GM18526 (cell line): ENCODE data around the gene GPR157.

Experiments used
- POLR2A ChIP-seq: IDR thresholded peaks from 3 replicates; pipeline ENCODE4 v1.6.1; 2011; ENCODE audit not compliant: insufficient read length; ENCODE audit errors: extremely low read depth

The GPR157 gene

GRCh38 chr1:9128520-9129265 lies at the start of gene GPR157:
Gene GPR157 (minus strand): TSS chr1:9129102. CDS start chr1:9129027, 75 bp downstream.
- TF ChIP-seq POLR2A, result no peak

DNA sequence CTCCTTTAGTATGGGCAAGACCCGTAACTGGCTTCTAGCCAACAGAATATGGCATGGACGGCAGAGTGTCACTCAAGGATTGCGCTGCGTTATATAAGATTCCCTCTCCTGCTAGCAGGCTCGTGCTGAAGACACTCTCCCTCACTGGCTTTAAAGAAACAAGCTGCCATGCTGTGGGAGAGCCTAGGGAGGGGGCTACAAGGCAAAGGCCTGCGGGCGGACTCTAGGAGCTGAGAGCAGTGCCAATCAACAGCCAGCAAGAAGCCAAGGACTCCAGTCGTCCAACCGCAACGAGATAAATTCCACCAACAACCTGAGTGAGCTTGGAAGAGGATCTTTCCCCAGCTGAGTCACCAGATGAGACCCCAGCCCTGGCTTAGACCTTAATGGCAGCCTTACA lies 45.9 kb upstream of the GPR157 start:
- no peak for TF ChIP-seq POLR2A

GRCh38 chr1:9174243-9174642 lies 45.3 kb upstream of the GPR157 start:
- TF ChIP-seq POLR2A, result no peak

GRCh38 chr1:9169601-9170137 lies 40.8 kb upstream of the GPR157 start:
- TF ChIP-seq POLR2A, result no peak

DNA sequence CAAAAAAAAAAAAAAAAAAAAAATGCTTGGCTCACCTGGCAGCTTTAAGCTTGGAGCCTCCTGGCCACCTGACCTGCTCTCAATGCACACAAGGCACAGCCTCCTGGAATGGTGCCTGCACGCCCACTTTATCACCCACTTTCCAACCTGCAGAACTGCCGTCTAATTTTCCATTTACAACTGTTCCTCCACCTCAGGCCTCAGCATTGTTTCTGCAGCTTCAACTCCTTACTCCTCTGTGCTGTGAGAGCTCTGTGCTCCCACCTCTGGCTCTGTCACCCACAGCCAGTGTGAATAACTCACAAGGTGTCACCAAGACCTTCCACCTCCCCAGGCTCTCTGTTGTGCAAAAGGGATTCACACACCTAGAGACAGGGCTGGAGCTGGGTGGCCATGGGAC lies 38.7 kb upstream of the GPR157 start:
- TF ChIP-seq POLR2A, result no peak

DNA sequence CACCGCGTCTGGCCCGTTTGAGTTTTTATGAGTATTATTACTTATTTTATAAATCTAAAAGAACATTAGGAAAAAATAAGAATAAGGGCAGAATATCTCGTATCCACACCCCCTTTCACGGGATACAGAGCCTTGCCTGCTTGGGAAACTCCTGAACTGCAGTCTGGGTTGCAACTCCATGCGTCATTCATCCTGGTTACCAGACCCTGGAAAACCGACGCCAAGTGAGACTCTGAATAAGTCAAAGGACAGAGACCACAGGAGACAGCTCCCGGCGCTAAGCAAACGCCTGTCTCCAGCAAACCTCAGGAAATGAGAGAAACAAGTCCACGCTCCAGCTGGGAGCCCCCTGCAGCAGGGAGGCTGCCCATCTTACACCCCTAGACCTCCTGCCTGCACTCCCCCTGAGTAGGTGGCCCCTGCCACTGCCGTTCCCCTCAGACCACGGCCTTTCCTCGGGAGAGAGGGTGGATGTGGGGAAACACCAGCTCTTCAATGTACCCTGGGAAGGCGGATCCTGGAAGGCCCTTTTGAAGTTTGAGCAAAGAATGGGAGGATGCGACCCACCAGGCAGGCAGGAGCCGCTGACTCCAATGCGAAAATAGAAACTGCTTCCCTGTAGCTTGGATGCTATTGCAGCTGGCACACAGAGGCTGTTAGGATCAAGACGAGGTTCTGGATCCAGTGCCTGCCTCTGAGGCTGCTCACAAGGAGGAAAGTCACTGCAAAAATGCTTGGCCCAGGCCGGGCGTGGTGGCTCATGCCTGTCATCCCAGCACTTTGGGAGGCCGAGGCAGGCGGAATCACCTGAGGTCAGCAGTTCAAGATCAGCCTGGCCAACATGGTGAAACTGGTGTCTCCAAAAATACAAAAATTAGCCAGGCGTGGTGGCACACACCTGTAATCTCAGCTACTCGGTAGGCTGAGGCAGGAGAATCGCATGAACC lies 37.7 kb upstream of the GPR157 start:
- no peak for TF ChIP-seq POLR2A

GRCh38 chr1:9165396-9165795 lies 36.5 kb upstream of the GPR157 start:
- TF ChIP-seq POLR2A, result no peak

- no peak for TF ChIP-seq POLR2A
These were observed 36.0 kb upstream of the GPR157 start for GRCh38 chr1:9164919-9165318.

DNA sequence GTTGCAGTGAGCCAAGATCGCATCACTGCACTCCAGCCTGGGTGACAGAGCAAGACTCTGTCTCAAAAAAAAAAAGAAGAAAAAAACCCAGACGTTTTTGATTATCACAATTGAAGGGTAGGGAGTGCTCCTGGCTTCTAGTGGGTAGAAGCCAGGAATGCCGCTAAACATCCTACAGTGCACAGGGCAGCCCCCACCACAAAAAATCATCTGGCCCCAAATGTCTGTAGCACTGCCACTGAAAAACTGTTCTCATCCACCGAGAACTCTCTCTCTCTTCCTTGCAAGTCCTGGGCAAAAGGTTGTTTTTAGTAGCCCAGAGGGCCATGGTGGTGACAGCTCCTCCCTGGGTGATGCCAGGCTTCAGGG lies 35.6 kb upstream of the GPR157 start:
- no peak for TF ChIP-seq POLR2A

- no peak for TF ChIP-seq POLR2A
These were observed 33.1 kb upstream of the GPR157 start for GRCh38 chr1:9161963-9162362.

DNA sequence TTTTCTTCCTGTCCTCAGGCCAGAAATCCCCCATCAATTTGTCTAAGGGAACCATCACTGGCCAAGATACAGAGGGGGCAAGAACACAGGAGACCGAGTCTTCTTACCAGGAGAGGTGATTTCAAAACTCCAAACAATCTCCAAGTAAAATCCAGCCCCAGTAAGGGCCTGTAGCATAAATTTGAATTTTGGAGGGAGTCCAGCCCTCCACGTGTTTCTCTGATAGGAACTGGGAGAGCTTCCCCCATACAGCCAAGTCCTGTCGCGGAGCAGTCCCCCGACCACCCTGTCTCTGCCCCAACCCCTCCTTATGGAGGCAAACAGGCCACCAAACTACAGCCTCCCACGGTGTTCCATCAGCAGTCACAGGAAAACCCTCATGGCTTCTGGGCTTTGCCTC lies 32.4 kb upstream of the GPR157 start:
- no peak for TF ChIP-seq POLR2A

DNA sequence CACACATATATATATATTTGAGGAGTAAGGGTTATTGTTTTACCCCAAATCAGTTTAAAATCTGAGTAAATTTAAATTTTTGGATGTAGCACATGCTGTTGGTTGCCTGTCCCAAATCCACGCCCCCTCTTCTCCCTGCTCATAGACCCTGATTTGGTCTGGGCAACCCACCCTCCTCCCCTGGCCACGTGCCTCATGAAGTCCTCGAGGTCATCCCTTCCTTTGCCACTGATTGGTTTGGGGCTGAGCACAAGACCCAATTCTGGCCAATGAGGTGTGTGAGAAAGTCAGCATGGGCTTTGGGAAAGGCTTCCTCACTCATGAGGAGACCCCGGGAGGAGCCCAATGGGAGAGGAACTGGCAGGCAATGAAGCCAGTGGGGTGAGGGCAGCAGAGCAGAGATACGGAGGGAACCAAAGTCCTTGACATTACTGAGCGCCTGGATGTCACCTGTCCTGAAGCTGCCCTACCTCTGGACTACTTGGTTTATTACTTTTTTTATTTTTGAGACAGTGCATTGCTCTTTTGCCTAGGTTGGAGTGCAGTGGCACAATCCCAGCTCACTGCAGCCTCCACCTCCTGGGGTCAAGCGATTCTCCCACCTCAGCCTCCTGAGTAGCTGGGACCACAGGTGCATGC lies 31.3 kb upstream of the GPR157 start:
- no peak for TF ChIP-seq POLR2A

DNA sequence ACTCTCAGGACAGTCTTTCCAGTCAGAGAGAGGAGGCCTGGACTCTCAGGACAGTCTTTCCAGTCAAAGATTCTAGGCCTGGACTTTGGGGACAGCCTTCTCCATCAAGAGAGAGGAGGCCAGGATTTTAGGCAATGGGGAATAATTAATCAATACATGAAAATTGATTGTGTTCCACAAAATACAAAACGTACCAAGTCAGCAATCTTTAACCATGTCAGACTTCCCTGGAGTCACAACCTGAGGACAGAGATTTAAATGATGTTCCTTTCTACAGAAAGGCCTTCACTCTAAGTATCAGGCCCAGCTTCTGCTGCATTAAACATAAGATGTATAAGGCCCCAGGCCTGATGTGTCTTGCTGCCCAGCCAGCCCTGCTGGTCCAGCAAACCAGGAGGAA lies 27.0 kb upstream of the GPR157 start:
- TF ChIP-seq POLR2A, result no peak

DNA sequence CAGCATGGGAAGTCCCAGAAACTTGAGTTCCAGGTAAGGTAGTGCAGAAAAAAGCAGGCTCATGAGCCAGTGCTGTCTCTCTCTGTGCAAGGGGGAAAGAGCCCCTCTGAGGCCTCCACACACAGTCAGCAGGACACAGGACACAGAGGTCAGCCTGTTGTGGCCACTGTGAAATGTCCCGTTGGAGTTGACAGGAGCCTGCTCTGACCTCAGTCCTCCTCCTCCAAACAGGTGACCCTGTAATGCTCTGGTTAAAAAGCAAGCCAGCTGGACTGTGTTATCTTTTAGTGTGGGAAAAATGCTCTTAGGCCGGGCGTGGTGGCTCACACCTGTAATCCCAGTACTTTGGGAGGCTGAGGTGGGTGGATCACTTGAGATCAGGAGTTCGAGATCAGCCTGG lies 24.2 kb upstream of the GPR157 start:
- no peak for TF ChIP-seq POLR2A

- TF ChIP-seq POLR2A, result no peak
These were observed 23.6 kb upstream of the GPR157 start for GRCh38 chr1:9152535-9152934.
